MG63 (cell line): Measurements from ENCODE around the gene OVCH1. TPM values are rescaled to one million over a fixed set of nuclear protein-coding genes. Genes with fewer than 3 reads are reported as not detected.

Source experiments
- DNase-seq: peaks from one replicate; pipeline ENCODE4 v3.0.0-alpha.2; 2020
- H3K27me3 ChIP-seq: fragments of 250-450 bp; sonication (Bioruptor Pico); 2 replicates; pipeline ENCODE4 v1.5.1; 2020; ENCODE audit warnings: mild to moderate bottlenecking, moderate library complexity
- H3K36me3 ChIP-seq: fragments of 250-450 bp; sonication (Bioruptor Pico); 2 replicates; pipeline ENCODE4 v1.5.1; 2020; ENCODE audit warnings: mild to moderate bottlenecking, moderate library complexity
- H3K4me3 ChIP-seq: fragments of 250-450 bp; sonication (Bioruptor Pico); 2 replicates; pipeline ENCODE4 v1.5.1; 2020; ENCODE audit warnings: mild to moderate bottlenecking, moderate library complexity
- H3K9me3 ChIP-seq: fragments of 250-450 bp; sonication (Bioruptor Pico); 2 replicates; pipeline ENCODE4 v1.5.1; 2020; ENCODE audit warnings: mild to moderate bottlenecking, moderate library complexity
- total RNA-seq: library from RNA; depleted of rRNA; stranded (reverse); fragments of >200 nt; shearing (Covaris generic); gene quantifications from 2 replicates; pipeline ENCODE4 v1.2.3, GENCODE V29; 2014; ENCODE audit warnings: low replicate concordance; rRNA removed

Gene OVCH1
- not detected in 2 replicates for total RNA-seq

- Histone ChIP-seq H3K36me3 (no peaks in the 10 kb centered on the region), H3K9me3 (no peaks in the 10 kb centered on the region), H3K27me3 (no peaks in the 10 kb centered on the region), H3K4me3 (no peak within 1 kb of the TSS)
- DNase-seq = no peak
Observed at GRCh38 chr12:29497588-29497987, at the start of gene OVCH1. TSS of gene OVCH1 (minus strand) at chr12:29497686. CDS start at chr12:29497686, 0 bp downstream.

DNA sequence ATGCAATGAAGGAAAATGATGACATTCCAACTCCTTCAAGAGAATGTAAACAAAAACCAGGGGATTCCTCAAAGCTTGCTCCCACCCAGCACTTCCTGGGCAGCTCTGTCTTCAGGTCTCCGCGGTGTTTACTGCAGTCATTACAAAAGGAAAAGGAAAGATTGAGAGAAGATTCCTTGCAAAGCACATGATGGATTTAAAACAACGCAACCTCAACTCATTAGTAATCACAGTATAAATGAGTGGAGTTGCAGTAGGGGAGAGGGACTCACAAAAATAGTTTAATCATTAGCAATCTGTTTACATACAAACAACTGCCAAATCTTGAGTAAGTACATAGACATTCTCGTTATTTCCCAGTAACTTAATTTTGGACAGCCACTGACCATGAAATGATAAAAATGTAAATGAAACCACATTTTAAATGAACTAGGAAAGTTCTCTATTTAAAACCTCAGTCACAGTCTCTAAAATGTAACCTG, 49.7 kb upstream of the OVCH1 start:
- DNase-seq = peak; percentile 67
- no peaks in the 10 kb centered on the region for H3K36me3 ChIP-seq
- no peaks in the 10 kb centered on the region for H3K27me3 ChIP-seq
- H3K9me3 ChIP-seq = no peaks in the 10 kb centered on the region
- H3K4me3 ChIP-seq = no peak overlapping the region

DNA sequence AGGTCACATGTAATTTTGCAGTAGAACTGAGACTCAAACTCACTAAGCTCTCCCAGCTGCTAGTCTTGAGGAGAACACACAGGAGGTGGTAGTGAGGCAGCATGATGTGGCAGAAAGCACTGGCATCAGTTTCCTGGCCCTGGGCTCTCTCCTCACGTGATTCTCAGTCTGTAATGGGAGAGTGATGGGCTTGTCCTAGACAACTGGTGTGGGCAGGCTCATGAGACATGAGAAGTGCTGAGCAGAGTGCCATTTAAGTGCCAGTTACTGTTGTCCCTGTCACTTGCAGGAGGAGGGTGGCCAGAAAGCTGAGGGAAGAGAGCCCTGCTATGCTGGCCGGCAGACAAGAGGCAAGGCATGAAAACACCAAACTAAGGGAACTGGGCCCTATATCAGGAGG, 48.5 kb upstream of the OVCH1 start:
- H3K36me3 ChIP-seq = no peaks in the 10 kb centered on the region
- H3K9me3 ChIP-seq = no peaks in the 10 kb centered on the region
- no peak overlapping the region for H3K4me3 ChIP-seq
- no peaks in the 10 kb centered on the region for H3K27me3 ChIP-seq
- DNase-seq = peak; percentile 59

DNA sequence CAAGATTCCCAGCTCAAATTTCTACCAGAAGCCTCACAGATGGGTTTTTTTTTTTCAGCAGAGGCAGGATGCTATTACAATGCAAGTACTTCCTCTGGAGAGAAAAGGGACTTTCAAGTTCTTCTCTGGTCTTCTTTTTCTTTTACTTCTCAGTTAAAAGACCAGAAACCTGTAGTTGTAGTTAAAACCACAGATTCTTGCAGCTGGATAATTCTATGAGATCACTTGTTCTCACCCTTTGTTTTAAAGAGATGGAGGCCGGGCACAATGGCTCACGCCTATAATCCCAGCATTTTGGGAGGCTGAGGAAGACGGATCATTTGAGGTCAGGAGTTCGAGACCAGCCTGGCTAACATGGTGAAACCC, 47.6 kb upstream of the OVCH1 start:
- Histone ChIP-seq H3K4me3 (no peak overlapping the region), H3K9me3 (no peaks in the 10 kb centered on the region), H3K36me3 (no peaks in the 10 kb centered on the region), H3K27me3 (no peaks in the 10 kb centered on the region)
- DNase-seq = no peak

DNA sequence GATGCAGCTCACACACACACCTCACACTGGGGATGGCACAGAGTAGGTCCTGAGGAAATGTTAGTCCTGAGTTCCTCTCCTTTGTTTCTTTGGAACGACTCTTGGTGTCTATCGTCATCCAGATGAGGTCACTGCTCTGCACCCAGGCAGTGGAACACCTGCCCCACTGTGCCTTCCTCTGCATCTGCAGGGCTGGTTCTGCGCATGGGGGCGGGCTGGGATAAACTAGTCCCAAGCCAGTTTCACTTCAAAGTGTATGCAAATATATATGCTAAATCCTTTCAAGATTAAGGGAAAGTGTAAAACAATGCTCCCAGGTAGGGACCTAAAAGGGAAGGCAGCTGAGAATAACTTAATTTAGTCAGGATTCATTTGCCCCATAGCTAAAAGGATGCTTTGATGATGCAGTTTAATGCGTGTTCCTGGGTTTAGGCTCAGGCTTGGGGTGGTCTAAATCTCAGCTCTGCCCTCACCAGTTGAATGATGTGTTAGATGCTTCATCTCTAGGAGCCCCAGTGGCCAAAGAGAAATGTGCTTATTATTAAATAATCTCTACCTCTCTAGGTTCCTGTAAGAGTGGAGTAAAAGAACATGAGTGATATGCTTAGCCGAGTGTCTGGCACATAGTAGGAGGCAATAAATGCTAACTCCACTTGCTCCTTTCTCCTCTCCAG, 47.1 kb upstream of the OVCH1 start:
- H3K27me3 ChIP-seq = no peaks in the 10 kb centered on the region
- no peaks in the 10 kb centered on the region for H3K36me3 ChIP-seq
- no peak overlapping the region for H3K4me3 ChIP-seq
- H3K9me3 ChIP-seq = no peaks in the 10 kb centered on the region
- no peak for DNase-seq

DNA sequence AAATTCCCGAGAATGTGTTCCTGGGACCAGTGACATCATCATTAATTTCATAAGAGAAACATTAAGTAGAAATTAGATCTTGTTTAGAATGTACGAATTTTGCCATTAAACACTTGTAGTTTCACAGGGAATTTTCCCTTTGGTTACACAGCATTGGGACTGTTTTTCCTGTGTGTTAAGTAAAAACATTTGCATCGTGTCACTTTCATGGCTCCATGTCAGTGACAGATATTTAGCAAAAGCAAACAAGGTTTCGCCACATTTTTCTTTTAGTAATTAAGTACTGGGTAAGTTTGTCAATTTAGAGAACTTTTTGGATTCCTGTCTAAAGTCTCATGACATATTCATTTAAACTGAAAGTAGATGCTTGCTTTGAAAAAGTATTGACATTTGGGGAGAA, 45.5 kb upstream of the OVCH1 start:
- 0 out of 2 replicates have a peak overlapping the region, but pooled peaks have one; percentile 7 for H3K4me3 ChIP-seq
- DNase-seq = no peak
- no peaks in the 10 kb centered on the region for H3K9me3 ChIP-seq
- H3K27me3 ChIP-seq = no peaks in the 10 kb centered on the region
- no peaks in the 10 kb centered on the region for H3K36me3 ChIP-seq

DNA sequence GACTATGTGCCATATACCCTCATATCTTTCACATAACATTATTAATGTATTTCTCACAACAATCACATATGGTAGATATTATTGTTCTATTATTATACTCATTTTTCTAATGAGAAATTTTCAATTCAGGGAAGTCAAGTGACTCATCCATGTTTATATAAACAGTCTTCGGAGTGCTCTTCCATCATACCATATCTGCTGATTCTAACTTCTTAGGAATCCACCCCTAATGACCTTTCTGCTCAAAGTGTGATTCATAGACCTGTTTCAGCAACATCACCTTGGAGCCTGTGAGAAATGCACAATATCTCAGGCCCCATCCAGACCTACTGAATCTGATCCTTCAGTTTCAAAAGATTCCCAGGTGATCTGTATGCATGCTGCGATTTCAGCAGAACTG, 39.8 kb upstream of the OVCH1 start:
- Histone ChIP-seq H3K9me3 (no peaks in the 10 kb centered on the region), H3K27me3 (no peaks in the 10 kb centered on the region), H3K36me3 (no peaks in the 10 kb centered on the region), H3K4me3 (no peak overlapping the region)
- DNase-seq = no peak

- Histone ChIP-seq H3K9me3 (no peaks in the 10 kb centered on the region), H3K27me3 (no peaks in the 10 kb centered on the region), H3K4me3 (no peak overlapping the region), H3K36me3 (no peaks in the 10 kb centered on the region)
- no peak for DNase-seq
Observed at GRCh38 chr12:29534935-29535334, 37.4 kb upstream of the OVCH1 start.

GRCh38 chr12:29533815-29534489, 36.5 kb upstream of the OVCH1 start:
- Histone ChIP-seq H3K4me3 (no peak overlapping the region), H3K36me3 (no peaks in the 10 kb centered on the region), H3K27me3 (no peaks in the 10 kb centered on the region), H3K9me3 (no peaks in the 10 kb centered on the region)
- DNase-seq = no peak

DNA sequence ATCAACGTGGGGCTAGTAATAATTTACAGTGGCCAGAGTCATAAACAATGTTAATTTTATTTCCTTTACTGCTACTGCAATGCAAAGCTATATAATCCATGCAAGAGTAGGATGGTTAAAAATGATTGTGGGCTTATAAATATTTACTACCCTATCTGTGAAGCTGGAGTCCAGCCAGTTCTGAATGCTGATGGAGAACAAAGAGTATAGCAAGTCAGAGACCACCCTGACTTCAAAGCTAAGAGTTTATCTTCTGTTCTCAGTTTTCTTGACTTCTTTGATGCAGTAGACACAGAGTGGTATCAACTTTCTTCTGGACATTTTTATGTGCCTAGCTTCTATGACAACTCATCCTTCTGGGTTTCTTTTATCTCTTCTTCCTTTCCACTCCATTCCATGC, 34.0 kb upstream of the OVCH1 start:
- Histone ChIP-seq H3K27me3 (no peaks in the 10 kb centered on the region), H3K36me3 (no peaks in the 10 kb centered on the region), H3K4me3 (no peak overlapping the region), H3K9me3 (no peaks in the 10 kb centered on the region)
- no peak for DNase-seq

GRCh38 chr12:29530436-29530835, 33.0 kb upstream of the OVCH1 start:
- Histone ChIP-seq H3K9me3 (no peaks in the 10 kb centered on the region), H3K4me3 (no peak overlapping the region), H3K36me3 (no peaks in the 10 kb centered on the region), H3K27me3 (no peaks in the 10 kb centered on the region)
- no peak for DNase-seq

DNA sequence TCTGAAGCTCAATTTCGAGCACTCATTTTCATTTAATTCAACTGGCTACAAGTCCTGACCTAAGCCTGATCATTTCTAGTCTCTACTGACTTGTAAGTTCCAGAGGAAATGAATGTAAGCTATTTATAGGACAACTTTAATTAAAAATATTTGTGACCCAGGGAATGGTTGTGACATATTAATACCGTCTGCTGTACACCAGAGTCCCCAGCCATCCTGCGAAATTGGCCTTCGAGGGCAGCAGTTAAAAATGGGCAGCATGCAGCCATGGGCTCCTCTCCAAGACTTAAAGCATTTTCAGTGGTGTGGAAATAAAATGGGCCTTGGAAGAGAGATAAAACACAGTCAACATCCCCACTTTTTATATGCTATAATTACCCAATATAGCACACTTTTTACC, 30.7 kb upstream of the OVCH1 start:
- Histone ChIP-seq H3K4me3 (no peak overlapping the region), H3K9me3 (no peaks in the 10 kb centered on the region), H3K27me3 (no peaks in the 10 kb centered on the region), H3K36me3 (no peaks in the 10 kb centered on the region)
- DNase-seq = no peak

DNA sequence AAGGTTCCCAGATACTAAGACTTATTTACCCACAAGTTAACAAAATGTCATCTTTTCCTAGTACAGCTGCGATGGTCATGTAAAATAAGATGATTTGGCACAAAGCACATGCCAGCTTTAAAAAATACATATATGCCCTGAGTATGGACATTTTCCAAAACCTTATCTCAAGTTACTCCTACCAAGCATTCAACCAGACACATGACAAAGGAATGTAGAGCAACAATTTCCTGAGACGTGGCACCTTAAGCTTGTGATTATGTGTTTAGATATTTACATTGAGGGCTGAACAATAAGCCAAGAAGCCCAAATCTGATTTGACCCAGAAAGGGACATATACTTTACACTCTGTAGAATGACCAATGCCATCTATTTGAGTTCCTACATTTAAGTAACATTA, 24.5 kb upstream of the OVCH1 start:
- no peaks in the 10 kb centered on the region for H3K36me3 ChIP-seq
- no peak for DNase-seq
- no peak overlapping the region for H3K4me3 ChIP-seq
- no peaks in the 10 kb centered on the region for H3K9me3 ChIP-seq
- no peaks in the 10 kb centered on the region for H3K27me3 ChIP-seq

DNA sequence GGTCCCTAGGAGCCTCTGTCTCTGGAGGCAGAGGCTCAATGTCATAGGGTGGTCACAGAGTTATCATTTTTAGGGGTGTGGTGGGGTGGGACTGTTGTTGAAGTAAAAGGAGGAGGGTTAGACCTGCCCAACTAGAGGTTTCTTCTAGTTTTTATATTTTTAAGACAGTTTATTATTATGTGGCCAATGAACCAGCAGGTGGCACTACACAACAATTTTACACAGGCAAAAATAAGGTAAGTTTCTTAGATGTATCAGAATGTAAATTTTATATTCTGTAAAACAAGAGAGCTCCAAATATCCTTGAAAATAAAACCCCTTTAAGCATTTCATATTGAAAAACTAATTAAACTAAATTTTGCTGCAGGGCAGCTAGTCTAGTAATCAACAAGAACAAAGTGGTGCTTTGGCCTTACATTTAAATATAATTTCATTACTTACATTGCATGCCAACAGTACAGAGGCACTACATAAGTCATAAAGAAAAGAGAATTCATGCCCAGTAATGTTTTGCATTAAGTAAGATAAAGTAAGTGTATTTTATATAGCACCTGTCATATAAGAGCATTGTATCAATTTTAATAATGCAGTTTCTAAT, 22.2 kb upstream of the OVCH1 start:
- H3K9me3 ChIP-seq = no peaks in the 10 kb centered on the region
- no peak for DNase-seq
- no peak overlapping the region for H3K4me3 ChIP-seq
- no peaks in the 10 kb centered on the region for H3K27me3 ChIP-seq
- H3K36me3 ChIP-seq = no peaks in the 10 kb centered on the region

GRCh38 chr12:29518407-29518806, 20.9 kb upstream of the OVCH1 start:
- Histone ChIP-seq H3K9me3 (no peaks in the 10 kb centered on the region), H3K36me3 (no peaks in the 10 kb centered on the region), H3K4me3 (no peak overlapping the region), H3K27me3 (no peaks in the 10 kb centered on the region)
- no peak for DNase-seq

DNA sequence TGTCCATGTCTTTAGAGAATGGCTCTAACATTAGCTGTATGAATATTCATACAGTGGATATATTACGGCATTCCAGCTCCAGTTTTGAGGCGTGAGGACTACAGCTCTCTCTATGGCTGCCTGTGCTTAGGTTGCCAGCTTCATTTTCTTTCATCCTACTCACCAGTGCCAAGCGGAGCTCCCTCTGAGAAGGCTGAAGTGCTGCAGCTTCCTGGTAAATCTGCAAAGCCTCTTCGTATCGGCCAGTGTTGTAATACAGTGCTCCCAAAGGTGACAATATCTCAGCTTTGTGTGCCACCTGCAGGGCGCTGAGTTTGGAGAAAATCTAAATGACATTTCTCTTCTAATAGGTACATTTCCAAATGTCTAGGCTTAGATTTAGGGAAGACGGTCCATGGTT, 19.8 kb upstream of the OVCH1 start:
- no peaks in the 10 kb centered on the region for H3K9me3 ChIP-seq
- no peak overlapping the region for H3K4me3 ChIP-seq
- no peaks in the 10 kb centered on the region for H3K27me3 ChIP-seq
- DNase-seq = no peak
- H3K36me3 ChIP-seq = no peaks in the 10 kb centered on the region

GRCh38 chr12:29516431-29516875, 19.0 kb upstream of the OVCH1 start:
- no peaks in the 10 kb centered on the region for H3K27me3 ChIP-seq
- DNase-seq = no peak
- H3K4me3 ChIP-seq = no peak overlapping the region
- H3K36me3 ChIP-seq = no peaks in the 10 kb centered on the region
- no peaks in the 10 kb centered on the region for H3K9me3 ChIP-seq
